Activated CD8-positive, alpha-beta T cell treated with anti-CD3 and anti-CD28 coated beads for 36 hours (primary cell): ENCODE results near the gene FANK1. TPM values are rescaled to one million over a fixed set of nuclear protein-coding genes. Genes with fewer than 3 reads are reported as not detected.

ENCODE experiments used
- ATAC-seq: fragments of 200-7000 bp; cut with Tn5 transposase; one replicate; pipeline ENCODE4 v1.10.0; 2021; ENCODE audit warnings: mild to moderate bottlenecking, moderate library complexity
- CTCF ChIA-PET: fragments of 350-600 bp; sonication (Branson Sonifier 250); formaldehyde crosslinking; loops from one replicate; lab custom pipeline; 2021; ENCODE audit warnings: antibody characterized with exemption; lab: Charles Lee
- POLR2A ChIA-PET: fragments of 350-600 bp; sonication (Branson Sonifier 250); formaldehyde crosslinking; loops from one replicate; lab custom pipeline; 2021; ENCODE audit warnings: antibody characterized with exemption; lab: Charles Lee
- DNase-seq: peaks from one replicate; pipeline ENCODE4 v3.0.0-alpha.2; 2020
- H3K27ac Mint-ChIP-seq: one replicate; pipeline ENCODE4 v1.8.0; 2021; ENCODE audit warnings: mild to moderate bottlenecking, mixed read lengths
- H3K27me3 Mint-ChIP-seq: one replicate; pipeline ENCODE4 v1.8.0; 2021; ENCODE audit warnings: mixed read lengths
- H3K36me3 Mint-ChIP-seq: one replicate; pipeline ENCODE4 v1.8.0; 2021; ENCODE audit warnings: low read depth, mixed read lengths
- H3K4me1 Mint-ChIP-seq: one replicate; pipeline ENCODE4 v1.8.0; 2021; ENCODE audit warnings: low read depth, mixed read lengths
- H3K4me3 Mint-ChIP-seq: one replicate; pipeline ENCODE4 v1.8.0; 2021; ENCODE audit warnings: mild to moderate bottlenecking, moderate library complexity, mixed read lengths
- H3K9me3 Mint-ChIP-seq: one replicate; pipeline ENCODE4 v1.8.0; 2021; ENCODE audit warnings: mixed read lengths
- CTCF ChIP-seq: fragments of 200-600 bp; IDR thresholded peaks from one replicate; pipeline ENCODE4 v1.8.0; 2022; ENCODE audit warnings: antibody characterized with exemption, mild to moderate bottlenecking
- intact Hi-C: fragments of 100-400 bp; cut with micrococcal nuclease; formaldehyde crosslinking; loops from one replicate; pipeline ENCODE4 v1.10.0; 2022
- total RNA-seq, 2 experiments: library from RNA; stranded (reverse); gene quantifications; one replicate each; pipeline ENCODE4 v1.2.3, GENCODE V29; 2021

The FANK1 gene
- total RNA-seq, 2 experiments from 2014 or later: 0.45 to 0.58 TPM

- ATAC-seq (no peak), DNase-seq (no peak)
- Mint-ChIP-seq H3K27ac (no peak overlapping the region), H3K4me1 (no peaks in the 10 kb centered on the region), H3K27me3 (no peaks in the 10 kb centered on the region), H3K9me3 (peaks cover 17% of the 10 kb centered on the region), H3K4me3 (no peak overlapping the region), H3K36me3 (no peaks in the 10 kb centered on the region)
- ChIA-PET POLR2A (no interaction called here), CTCF (no interaction called here)
- TF ChIP-seq CTCF: no peak
- intact Hi-C loops: no loop called here
Observed at GRCh38 chr10:126029999-126030398, 133.6 kb downstream of the FANK1 start.

- ChIA-PET POLR2A (interaction anchor here (0.6 kb wide), 1 partner anchor 915 kb away, joined by 3 read pairs; no protein-coding TSS in a partner anchor), CTCF (no interaction called here)
- Mint-ChIP-seq H3K27ac (no peak overlapping the region), H3K4me1 (no peaks in the 10 kb centered on the region), H3K9me3 (peaks cover 3% of the 10 kb centered on the region), H3K4me3 (no peak overlapping the region), H3K27me3 (peaks cover 2% of the 10 kb centered on the region), H3K36me3 (no peaks in the 10 kb centered on the region)
- ATAC-seq: no peak
- no peak for TF ChIP-seq CTCF
- intact Hi-C loops: no loop called here
- DNase-seq: no peak
Observed at GRCh38 chr10:126034586-126034985, 138.2 kb downstream of the FANK1 start.

GRCh38 chr10:126036515-126036914 lies 140.2 kb downstream of the FANK1 start:
- ATAC-seq (no peak), DNase-seq (no peak)
- intact Hi-C loops: no loop called here
- Mint-ChIP-seq H3K9me3 (peaks cover 3% of the 10 kb centered on the region), H3K4me1 (no peaks in the 10 kb centered on the region), H3K27me3 (peaks cover 2% of the 10 kb centered on the region), H3K36me3 (no peaks in the 10 kb centered on the region), H3K27ac (no peak overlapping the region), H3K4me3 (no peak overlapping the region)
- POLR2A ChIA-PET: no interaction called here
- CTCF ChIA-PET: no interaction called here
- no peak for TF ChIP-seq CTCF

GRCh38 chr10:126037946-126038345 lies 141.6 kb downstream of the FANK1 start:
- Mint-ChIP-seq H3K4me1 (peaks cover 7% of the 10 kb centered on the region), H3K27me3 (peaks cover 2% of the 10 kb centered on the region), H3K27ac (no peak overlapping the region), H3K36me3 (no peaks in the 10 kb centered on the region), H3K9me3 (peaks cover 3% of the 10 kb centered on the region), H3K4me3 (no peak overlapping the region)
- ChIA-PET CTCF (no interaction called here), POLR2A (no interaction called here)
- TF ChIP-seq CTCF: no peak
- intact Hi-C loops: no loop called here
- ATAC-seq (no peak), DNase-seq (no peak)

- H3K4me1 Mint-ChIP-seq: peaks cover 7% of the 10 kb centered on the region
- POLR2A ChIA-PET: no interaction called here
- no peak overlapping the region for H3K4me3 Mint-ChIP-seq
- ATAC-seq (no peak), DNase-seq (no peak)
- CTCF ChIA-PET: no interaction called here
- H3K27me3 Mint-ChIP-seq: peaks cover 2% of the 10 kb centered on the region
- no peaks in the 10 kb centered on the region for H3K36me3 Mint-ChIP-seq
- TF ChIP-seq CTCF: no peak
- intact Hi-C loops: no loop called here
- H3K9me3 Mint-ChIP-seq: no peaks in the 10 kb centered on the region
- H3K27ac Mint-ChIP-seq: no peak overlapping the region
Observed at GRCh38 chr10:126041117-126041516, 144.8 kb downstream of the FANK1 start.
